ENCODE measurements around the gene SLC35A5.
"Not testable (repeated sequence)": the region's sequence is repeated elsewhere in the genome, so short reads cannot be mapped to it uniquely, and the experiment has no call there.

The SLC35A5 gene, protein sequence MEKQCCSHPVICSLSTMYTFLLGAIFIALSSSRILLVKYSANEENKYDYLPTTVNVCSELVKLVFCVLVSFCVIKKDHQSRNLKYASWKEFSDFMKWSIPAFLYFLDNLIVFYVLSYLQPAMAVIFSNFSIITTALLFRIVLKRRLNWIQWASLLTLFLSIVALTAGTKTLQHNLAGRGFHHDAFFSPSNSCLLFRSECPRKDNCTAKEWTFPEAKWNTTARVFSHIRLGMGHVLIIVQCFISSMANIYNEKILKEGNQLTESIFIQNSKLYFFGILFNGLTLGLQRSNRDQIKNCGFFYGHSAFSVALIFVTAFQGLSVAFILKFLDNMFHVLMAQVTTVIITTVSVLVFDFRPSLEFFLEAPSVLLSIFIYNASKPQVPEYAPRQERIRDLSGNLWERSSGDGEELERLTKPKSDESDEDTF

DNA sequence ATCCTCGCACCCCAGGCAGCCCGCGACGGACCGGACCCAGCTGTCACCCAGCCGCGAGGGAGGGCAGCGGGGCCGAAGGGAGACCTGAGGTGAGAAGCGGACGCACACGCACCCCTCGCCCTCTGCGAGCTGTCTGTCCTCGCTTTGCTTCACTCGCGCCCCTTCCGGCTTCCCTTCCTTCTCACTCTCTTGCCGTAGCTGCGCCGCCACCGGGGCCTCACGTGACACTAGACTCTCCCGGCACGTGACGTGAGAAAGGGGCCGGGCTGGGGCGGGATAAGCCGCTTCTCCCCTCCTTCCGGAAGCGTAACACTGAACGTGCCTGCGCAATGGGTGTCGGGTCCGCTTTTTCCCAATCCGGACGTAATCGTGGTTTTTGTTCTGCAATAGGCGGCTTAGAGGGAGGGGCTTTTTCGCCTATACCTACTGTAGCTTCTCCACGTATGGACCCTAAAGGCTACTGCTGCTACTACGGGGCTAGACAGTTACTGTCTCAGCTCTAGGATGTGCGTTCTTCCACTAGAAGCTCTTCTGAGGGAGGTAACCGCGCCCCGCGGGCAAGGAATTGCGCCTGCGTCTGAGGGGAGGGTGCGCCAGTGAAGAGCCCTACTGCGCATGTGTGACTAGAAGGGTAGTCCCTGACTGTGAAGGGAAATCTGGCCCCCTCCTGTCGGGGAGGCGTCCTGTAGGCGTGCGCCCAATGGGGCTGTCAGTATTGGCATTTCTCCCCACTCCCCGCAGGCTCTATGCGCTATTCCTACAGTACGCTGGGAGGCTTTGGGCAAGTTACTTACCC lies at the start of gene SLC35A5, which contains the start of gene ATG3:
TSS of gene SLC35A5 (plus strand) at position 312 of the 796 bp plus-strand sequence. CDS start 1,359 bp downstream, outside the sequence.
TSS of gene ATG3 (minus strand) at position 229 of the 796 bp plus-strand sequence. CDS start 434 bp downstream, outside the sequence.
- H3K4me1 ChIP-seq (ENCODE audit: control insufficient read depth, insufficient read depth, low read length) = peaks cover 33% of the 10 kb centered on the region

DNA sequence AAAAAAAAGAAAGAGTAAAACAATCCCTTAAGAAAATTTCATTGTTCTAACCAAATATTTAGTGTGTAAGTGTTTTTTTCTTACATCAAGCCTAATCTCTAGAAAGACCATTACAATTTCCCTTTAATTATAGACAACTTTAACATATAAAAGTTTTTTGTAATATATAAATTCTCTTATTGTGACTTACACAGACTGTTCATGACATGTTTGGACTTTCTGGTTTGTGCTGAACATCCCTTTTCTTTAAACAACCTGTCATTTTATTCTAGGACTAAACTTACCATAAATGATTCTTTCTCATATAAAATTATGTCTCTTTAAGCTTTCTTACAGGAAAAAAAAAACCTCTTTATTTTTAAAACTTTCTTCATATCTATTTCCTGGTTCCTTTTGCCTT lies 49.5 kb upstream of the SLC35A5 start:
- peaks cover 23% of the 10 kb centered on the region for H3K9me3 ChIP-seq (ENCODE audit: control insufficient read depth, insufficient read depth, low read length)
- no peaks in the 10 kb centered on the region for H3K36me3 ChIP-seq (ENCODE audit: control insufficient read depth, insufficient read depth, low read length)
- H3K27me3 ChIP-seq (ENCODE audit: control insufficient read depth, insufficient read depth, low read length) = no peaks in the 10 kb centered on the region
- H3K9ac ChIP-seq (ENCODE audit: low read depth, low read length) = no peak overlapping the region
- no peak overlapping the region for H3K4me3 ChIP-seq (ENCODE audit: low read depth, low read length)
- H3K27ac ChIP-seq (ENCODE audit: low read depth, low read length) = no peak overlapping the region
- H3K4me1 ChIP-seq (ENCODE audit: control insufficient read depth, insufficient read depth, low read length) = peaks cover 3% of the 10 kb centered on the region; the same call in 1 of the 2 replicates

More for the DNA sequence above, at the start of gene SLC35A5, which contains the start of gene ATG3:
- Histone ChIP-seq H3K27ac (ENCODE audit: low read depth, low read length) (peak within 1 kb of the TSS; percentile 99), H3K9ac (ENCODE audit: low read depth, low read length) (peak within 1 kb of the TSS; percentile 83), H3K9me3 (ENCODE audit: control insufficient read depth, insufficient read depth, low read length) (no peaks in the 10 kb centered on the region), H3K27me3 (ENCODE audit: control insufficient read depth, insufficient read depth, low read length) (no peaks in the 10 kb centered on the region), H3K36me3 (ENCODE audit: control insufficient read depth, insufficient read depth, low read length) (peaks cover 21% of the 10 kb centered on the region), H3K4me3 (ENCODE audit: low read depth, low read length) (peak within 1 kb of the TSS; percentile 99)

DNA sequence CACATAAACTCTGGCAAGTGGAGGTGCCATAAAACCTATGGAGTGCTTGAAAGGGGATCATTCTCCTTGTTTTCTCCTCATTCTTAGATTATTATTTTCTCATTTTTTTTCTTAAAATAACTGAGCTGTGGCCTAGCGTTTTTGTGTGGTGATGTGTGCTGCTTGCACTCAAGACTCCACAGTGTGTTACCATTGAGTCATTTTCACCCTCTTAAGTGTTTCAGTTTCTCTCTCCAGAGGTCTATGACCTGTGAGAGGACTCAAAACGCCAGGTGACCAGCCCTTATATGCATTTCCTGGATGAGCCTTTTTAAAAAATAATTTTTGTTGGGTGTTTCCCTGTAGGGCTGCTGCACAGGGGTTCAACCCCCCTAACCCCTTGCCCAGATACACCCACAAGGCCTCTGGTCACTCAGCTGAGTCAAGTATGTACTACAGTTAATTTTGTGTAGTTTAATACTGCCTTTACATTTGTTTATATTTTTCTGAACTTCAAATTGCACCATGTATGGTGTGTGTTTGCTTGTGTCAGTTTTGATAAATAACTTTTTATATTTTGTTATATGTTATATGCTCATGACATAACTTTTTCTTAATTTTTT lies 47.2 kb upstream of the SLC35A5 start:
- peaks cover 3% of the 10 kb centered on the region; the same call in 1 of the 2 replicates for H3K4me1 ChIP-seq (ENCODE audit: control insufficient read depth, insufficient read depth, low read length)
- peak overlapping the region; percentile 5 for H3K27ac ChIP-seq (ENCODE audit: low read depth, low read length)
- peaks cover 19% of the 10 kb centered on the region for H3K9me3 ChIP-seq (ENCODE audit: control insufficient read depth, insufficient read depth, low read length)
- H3K4me3 ChIP-seq (ENCODE audit: low read depth, low read length) = no peak overlapping the region
- no peaks in the 10 kb centered on the region for H3K27me3 ChIP-seq (ENCODE audit: control insufficient read depth, insufficient read depth, low read length)
- H3K36me3 ChIP-seq (ENCODE audit: control insufficient read depth, insufficient read depth, low read length) = no peaks in the 10 kb centered on the region
- H3K9ac ChIP-seq (ENCODE audit: low read depth, low read length) = no peak overlapping the region

DNA sequence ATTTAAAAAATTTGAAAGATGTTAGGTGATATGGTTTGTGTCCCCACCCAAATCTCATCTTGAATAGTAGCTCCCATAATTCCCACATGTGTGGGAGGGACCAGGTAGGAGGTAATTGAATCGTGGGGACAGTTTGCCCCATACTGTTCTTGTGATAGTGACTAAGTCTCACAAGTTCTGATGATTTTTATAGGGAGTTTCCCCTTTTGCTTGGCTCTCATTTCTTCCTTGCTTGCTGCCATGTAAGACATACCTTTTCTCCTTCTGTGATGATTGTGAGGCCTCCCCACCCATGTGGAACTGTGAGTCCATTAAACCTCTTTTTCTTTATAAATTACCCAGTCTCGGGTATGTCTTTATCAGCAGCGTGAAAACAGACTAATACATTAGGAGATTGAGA lies 42.9 kb upstream of the SLC35A5 start:
- H3K9ac ChIP-seq (ENCODE audit: low read depth, low read length); H3K27me3 ChIP-seq (ENCODE audit: control insufficient read depth, insufficient read depth, low read length); H3K36me3 ChIP-seq (ENCODE audit: control insufficient read depth, insufficient read depth, low read length); H3K27ac ChIP-seq (ENCODE audit: low read depth, low read length); H3K4me3 ChIP-seq (ENCODE audit: low read depth, low read length); H3K9me3 ChIP-seq (ENCODE audit: control insufficient read depth, insufficient read depth, low read length); H3K4me1 ChIP-seq (ENCODE audit: control insufficient read depth, insufficient read depth, low read length): not testable (repeated sequence)

DNA sequence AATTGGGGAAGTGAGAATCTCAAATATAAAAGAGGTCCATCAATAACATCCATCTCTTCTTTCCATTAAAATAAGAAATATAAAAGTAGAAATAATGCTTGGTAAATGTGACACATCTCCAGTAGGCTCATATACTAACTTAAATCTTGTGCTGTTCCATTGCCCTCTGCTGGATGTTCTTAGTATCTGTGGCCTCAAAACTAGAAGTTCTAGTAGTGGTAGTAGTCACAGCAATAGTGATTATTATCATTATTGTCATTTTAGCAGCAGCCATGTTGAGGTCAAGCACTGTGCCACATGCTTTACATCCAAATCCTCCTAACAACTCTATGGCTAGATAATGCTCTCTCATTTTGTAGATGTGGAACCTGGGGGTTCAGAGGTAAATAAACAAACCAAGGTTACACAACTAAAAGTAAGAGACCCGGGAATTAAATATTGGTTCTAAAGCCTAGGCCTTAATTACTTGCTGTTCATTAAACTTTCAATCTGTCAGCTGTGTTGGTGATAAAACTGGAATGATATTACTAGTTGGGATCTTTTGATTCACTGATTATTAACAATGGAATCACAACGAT lies 42.3 kb upstream of the SLC35A5 start:
- Histone ChIP-seq H3K36me3 (ENCODE audit: control insufficient read depth, insufficient read depth, low read length) (no peaks in the 10 kb centered on the region), H3K9ac (ENCODE audit: low read depth, low read length) (no peak overlapping the region), H3K4me1 (ENCODE audit: control insufficient read depth, insufficient read depth, low read length) (no peaks in the 10 kb centered on the region), H3K27me3 (ENCODE audit: control insufficient read depth, insufficient read depth, low read length) (no peaks in the 10 kb centered on the region), H3K4me3 (ENCODE audit: low read depth, low read length) (no peak overlapping the region), H3K9me3 (ENCODE audit: control insufficient read depth, insufficient read depth, low read length) (no peaks in the 10 kb centered on the region), H3K27ac (ENCODE audit: low read depth, low read length) (no peak overlapping the region)

DNA sequence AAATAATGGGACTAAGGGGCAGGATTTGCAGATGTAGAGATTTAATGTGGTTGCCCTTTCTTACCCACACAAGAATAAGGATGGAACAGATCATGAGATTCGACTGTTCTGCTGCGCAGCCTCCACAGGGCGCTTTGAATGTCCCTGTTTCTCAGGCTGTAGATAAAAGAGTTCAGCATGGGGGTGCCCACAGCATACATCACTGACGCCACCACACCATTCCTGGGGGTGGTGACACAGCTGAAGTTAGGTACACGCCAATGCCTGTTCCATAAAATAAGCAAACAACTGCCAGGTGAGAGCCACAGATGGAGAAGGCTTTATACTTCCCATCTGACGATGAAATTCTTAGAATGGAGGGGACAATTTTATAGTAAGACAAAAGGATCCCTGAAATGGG lies 37.7 kb upstream of the SLC35A5 start:
- H3K9ac ChIP-seq (ENCODE audit: low read depth, low read length); H3K4me1 ChIP-seq (ENCODE audit: control insufficient read depth, insufficient read depth, low read length); H3K9me3 ChIP-seq (ENCODE audit: control insufficient read depth, insufficient read depth, low read length); H3K4me3 ChIP-seq (ENCODE audit: low read depth, low read length); H3K27me3 ChIP-seq (ENCODE audit: control insufficient read depth, insufficient read depth, low read length); H3K36me3 ChIP-seq (ENCODE audit: control insufficient read depth, insufficient read depth, low read length); H3K27ac ChIP-seq (ENCODE audit: low read depth, low read length): not testable (repeated sequence)

DNA sequence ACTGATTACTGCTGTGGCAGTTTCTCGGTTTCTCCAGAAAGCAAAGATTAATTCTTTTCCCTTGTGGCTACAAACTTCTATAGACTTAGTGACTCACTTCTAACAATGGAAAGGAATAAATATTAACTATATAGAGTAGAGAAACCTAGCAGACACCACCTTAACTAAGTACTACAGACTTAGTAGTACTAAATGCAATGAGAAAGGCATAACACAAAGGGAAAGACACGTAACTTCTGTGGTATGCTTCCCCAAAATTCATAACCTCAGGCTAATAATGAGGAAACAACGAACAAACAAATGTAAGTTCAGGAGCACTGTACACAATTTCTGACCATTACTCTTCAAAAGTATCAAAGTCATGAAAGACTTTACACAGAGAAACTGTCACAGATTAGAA lies 31.3 kb upstream of the SLC35A5 start:
- Histone ChIP-seq H3K4me1 (ENCODE audit: control insufficient read depth, insufficient read depth, low read length) (no peaks in the 10 kb centered on the region), H3K9ac (ENCODE audit: low read depth, low read length) (no peak overlapping the region), H3K36me3 (ENCODE audit: control insufficient read depth, insufficient read depth, low read length) (peaks cover 52% of the 10 kb centered on the region), H3K9me3 (ENCODE audit: control insufficient read depth, insufficient read depth, low read length) (no peaks in the 10 kb centered on the region), H3K27ac (ENCODE audit: low read depth, low read length) (no peak overlapping the region), H3K27me3 (ENCODE audit: control insufficient read depth, insufficient read depth, low read length) (no peaks in the 10 kb centered on the region), H3K4me3 (ENCODE audit: low read depth, low read length) (no peak overlapping the region)

DNA sequence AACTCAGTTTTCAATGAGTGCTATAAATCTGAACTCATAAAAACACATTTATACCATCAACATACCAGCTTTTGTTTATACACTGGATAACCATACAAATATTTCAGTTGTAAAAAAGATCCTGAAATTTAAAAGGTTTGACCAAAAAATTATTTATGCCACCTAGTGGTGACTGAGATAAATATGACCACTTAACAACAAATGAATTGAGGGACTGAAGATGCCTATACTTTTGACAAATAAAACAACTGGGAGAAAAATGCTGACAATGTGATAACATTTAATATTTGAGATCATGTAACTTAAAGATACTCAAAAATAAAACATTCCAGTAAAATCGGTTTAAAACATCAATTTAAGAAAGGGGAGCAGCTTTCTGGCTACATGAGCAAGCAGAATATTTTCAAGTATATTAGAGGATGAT lies 30.5 kb upstream of the SLC35A5 start:
- no peaks in the 10 kb centered on the region for H3K27me3 ChIP-seq (ENCODE audit: control insufficient read depth, insufficient read depth, low read length)
- H3K27ac ChIP-seq (ENCODE audit: low read depth, low read length) = no peak overlapping the region
- H3K36me3 ChIP-seq (ENCODE audit: control insufficient read depth, insufficient read depth, low read length) = peaks cover 60% of the 10 kb centered on the region
- no peak overlapping the region for H3K4me3 ChIP-seq (ENCODE audit: low read depth, low read length)
- no peaks in the 10 kb centered on the region for H3K9me3 ChIP-seq (ENCODE audit: control insufficient read depth, insufficient read depth, low read length)
- no peaks in the 10 kb centered on the region for H3K4me1 ChIP-seq (ENCODE audit: control insufficient read depth, insufficient read depth, low read length)
- no peak overlapping the region for H3K9ac ChIP-seq (ENCODE audit: low read depth, low read length)

DNA sequence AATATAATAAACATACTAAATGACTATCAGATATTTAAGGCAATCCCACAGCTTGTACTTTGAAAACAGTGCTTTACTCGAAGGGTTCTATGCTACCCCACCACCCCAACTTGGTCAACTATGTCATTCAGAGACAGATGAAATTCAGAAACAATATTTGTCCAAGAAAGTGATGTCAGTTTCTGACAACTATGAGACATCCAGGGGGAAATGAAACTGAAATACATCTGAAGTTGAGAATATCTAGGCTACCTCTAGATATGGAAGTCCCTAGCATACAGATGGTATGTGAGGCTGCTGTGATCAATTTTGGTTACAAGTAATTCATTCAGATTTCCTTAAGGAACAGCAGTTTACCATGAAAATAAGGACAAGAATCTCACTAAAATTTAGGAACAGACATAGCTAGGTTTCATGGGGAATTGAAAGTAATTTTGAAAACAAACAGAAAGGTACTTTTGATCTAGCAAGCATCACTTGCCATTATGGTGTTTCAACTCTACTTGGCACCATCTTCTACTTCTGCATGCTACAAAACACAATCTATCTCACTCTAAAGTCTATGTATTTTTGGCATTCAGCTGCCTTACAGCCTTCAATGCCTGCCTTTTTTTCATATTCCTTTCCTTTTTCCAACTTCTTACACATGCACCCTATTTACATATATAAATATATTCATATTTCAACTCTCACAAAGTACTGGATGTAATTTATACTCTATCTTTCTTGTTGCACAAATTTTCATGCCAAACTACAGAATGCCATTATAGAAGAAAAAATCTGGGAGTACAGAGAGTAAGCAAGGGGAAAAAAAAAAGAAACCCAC lies 21.8 kb upstream of the SLC35A5 start:
- no peak overlapping the region for H3K27ac ChIP-seq (ENCODE audit: low read depth, low read length)
- H3K9me3 ChIP-seq (ENCODE audit: control insufficient read depth, insufficient read depth, low read length) = no peaks in the 10 kb centered on the region
- H3K9ac ChIP-seq (ENCODE audit: low read depth, low read length) = no peak overlapping the region
- no peaks in the 10 kb centered on the region for H3K4me1 ChIP-seq (ENCODE audit: control insufficient read depth, insufficient read depth, low read length)
- H3K4me3 ChIP-seq (ENCODE audit: low read depth, low read length) = no peak overlapping the region
- no peaks in the 10 kb centered on the region for H3K27me3 ChIP-seq (ENCODE audit: control insufficient read depth, insufficient read depth, low read length)
- peaks cover 71% of the 10 kb centered on the region for H3K36me3 ChIP-seq (ENCODE audit: control insufficient read depth, insufficient read depth, low read length)

DNA sequence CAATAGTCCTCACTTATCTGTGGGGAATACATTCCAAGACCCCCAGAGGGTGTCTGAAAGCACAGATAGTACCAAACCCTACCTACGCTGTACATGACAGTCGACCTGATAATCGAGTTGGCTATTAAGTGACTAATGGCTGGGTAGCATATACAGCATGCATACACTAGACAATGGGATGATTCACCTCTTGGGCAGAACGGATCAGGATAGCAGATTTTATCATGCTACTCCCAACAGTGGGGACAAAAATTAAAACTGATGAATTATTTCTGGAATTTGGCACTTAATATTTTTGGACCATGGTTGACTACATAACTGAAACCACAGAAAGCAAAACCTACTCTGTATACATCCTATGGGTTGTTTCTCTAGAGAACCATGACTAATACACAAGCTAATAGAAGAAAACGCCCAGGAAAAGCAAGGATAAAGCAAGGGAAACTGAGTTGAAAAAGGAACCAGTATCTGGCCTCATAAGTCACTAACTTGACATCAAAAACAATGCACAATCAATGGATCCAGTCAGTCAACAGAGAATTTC lies 15.6 kb upstream of the SLC35A5 start:
- H3K9ac ChIP-seq (ENCODE audit: low read depth, low read length) = no peak overlapping the region
- no peaks in the 10 kb centered on the region for H3K9me3 ChIP-seq (ENCODE audit: control insufficient read depth, insufficient read depth, low read length)
- H3K4me1 ChIP-seq (ENCODE audit: control insufficient read depth, insufficient read depth, low read length) = no peaks in the 10 kb centered on the region
- H3K27ac ChIP-seq (ENCODE audit: low read depth, low read length) = no peak overlapping the region
- H3K36me3 ChIP-seq (ENCODE audit: control insufficient read depth, insufficient read depth, low read length) = peaks cover 69% of the 10 kb centered on the region
- H3K4me3 ChIP-seq (ENCODE audit: low read depth, low read length) = no peak overlapping the region
- H3K27me3 ChIP-seq (ENCODE audit: control insufficient read depth, insufficient read depth, low read length) = no peaks in the 10 kb centered on the region

Data from HUES48 (cell line).